ENCODE results near the gene GPR151.
"Not testable (repeated sequence)": the region's sequence is repeated elsewhere in the genome, so short reads cannot be mapped to it uniquely, and the experiment has no call there.

- peak; percentile 38; the same call in 1 of the 2 replicates for TF ChIP-seq CTCF (conservative IDR thresholded peaks at IDR 0.05; ENCODE audit: low read length)
- TF ChIP-seq EZH2phosphoT487 (IDR thresholded peaks at IDR 0.05; ENCODE audit: borderline replicate concordance, low read depth, low read length) = not testable (repeated sequence)
These were observed 40.9 kb upstream of the GPR151 start for GRCh38 chr5:146556884-146557283.

Data from OCI-LY7 (cell line).